ENCODE measurements around the gene TMEM92. TPM values are rescaled to one million over a fixed set of nuclear protein-coding genes. Genes with fewer than 3 reads are reported as not detected.
"Not testable (repeated sequence)": the region's sequence is repeated elsewhere in the genome, so short reads cannot be mapped to it uniquely, and the experiment has no call there.

The TMEM92 gene
- total RNA-seq, 1 donor from 2014 or later, result 11.3 TPM

DNA sequence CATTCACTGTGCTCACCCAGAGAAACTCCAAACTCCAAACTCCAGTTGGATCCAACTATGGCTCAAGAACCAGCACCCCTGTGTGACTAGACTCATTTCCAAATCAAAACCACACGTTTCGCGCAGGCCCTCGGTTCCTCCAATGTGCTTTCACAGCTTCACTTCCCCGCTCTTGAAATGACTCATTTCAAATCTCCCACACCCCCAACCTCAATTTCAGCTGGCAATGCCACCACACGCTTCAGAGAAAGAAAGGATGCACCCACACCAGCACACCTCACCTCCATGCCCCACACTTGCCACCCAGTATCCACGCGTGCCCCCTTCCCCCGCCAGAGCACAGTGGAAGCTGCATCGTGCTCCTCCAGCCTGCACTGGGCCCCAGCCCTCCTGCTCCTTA, 9.0 kb downstream of the TMEM92 start:
- Histone ChIP-seq H3K4me3 (no peak overlapping the region), H3K27me3 (no peaks in the 10 kb centered on the region), H3K4me1 (peaks cover 10% of the 10 kb centered on the region), H3K9me3 (no peaks in the 10 kb centered on the region), H3K27ac (no peak overlapping the region), H3K36me3 (no peaks in the 10 kb centered on the region)
- intact Hi-C loops (cut with DNase I), result no loop called here
- no peak for ATAC-seq
- no peak for DNase-seq
- TF ChIP-seq, protein P1, sequence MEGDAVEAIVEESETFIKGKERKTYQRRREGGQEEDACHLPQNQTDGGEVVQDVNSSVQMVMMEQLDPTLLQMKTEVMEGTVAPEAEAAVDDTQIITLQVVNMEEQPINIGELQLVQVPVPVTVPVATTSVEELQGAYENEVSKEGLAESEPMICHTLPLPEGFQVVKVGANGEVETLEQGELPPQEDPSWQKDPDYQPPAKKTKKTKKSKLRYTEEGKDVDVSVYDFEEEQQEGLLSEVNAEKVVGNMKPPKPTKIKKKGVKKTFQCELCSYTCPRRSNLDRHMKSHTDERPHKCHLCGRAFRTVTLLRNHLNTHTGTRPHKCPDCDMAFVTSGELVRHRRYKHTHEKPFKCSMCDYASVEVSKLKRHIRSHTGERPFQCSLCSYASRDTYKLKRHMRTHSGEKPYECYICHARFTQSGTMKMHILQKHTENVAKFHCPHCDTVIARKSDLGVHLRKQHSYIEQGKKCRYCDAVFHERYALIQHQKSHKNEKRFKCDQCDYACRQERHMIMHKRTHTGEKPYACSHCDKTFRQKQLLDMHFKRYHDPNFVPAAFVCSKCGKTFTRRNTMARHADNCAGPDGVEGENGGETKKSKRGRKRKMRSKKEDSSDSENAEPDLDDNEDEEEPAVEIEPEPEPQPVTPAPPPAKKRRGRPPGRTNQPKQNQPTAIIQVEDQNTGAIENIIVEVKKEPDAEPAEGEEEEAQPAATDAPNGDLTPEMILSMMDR (IDR thresholded peaks at IDR 0.05), result no peak

DNA sequence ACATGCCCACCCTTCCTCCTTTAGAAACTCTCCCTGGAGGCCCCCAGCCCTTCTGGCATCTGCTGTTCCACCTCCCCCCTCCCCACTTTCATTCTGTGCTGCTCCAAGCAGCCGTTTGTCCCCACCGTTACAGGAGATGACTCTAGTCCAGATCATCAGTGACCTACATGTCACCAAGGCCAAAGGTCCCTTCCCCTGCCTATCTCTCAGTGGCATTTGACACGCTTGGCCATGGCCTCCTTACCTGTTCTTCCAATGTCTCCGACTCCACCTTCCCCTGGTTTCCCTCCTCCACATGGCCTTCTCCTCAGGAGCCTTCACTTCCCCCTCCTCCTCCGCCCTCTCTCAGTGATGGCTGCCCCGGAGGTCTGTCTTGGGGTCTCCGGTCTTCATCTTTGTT, 9.4 kb downstream of the TMEM92 start:
- Histone ChIP-seq H3K36me3 (no peaks in the 10 kb centered on the region), H3K4me1 (peaks cover 15% of the 10 kb centered on the region), H3K9me3 (no peaks in the 10 kb centered on the region), H3K27ac (no peak overlapping the region), H3K4me3 (no peak overlapping the region), H3K27me3 (no peaks in the 10 kb centered on the region)
- TF ChIP-seq, protein P1 (IDR thresholded peaks at IDR 0.05), result no peak
- ATAC-seq (no peak), DNase-seq (no peak)
- intact Hi-C loops (cut with DNase I), result no loop called here

DNA sequence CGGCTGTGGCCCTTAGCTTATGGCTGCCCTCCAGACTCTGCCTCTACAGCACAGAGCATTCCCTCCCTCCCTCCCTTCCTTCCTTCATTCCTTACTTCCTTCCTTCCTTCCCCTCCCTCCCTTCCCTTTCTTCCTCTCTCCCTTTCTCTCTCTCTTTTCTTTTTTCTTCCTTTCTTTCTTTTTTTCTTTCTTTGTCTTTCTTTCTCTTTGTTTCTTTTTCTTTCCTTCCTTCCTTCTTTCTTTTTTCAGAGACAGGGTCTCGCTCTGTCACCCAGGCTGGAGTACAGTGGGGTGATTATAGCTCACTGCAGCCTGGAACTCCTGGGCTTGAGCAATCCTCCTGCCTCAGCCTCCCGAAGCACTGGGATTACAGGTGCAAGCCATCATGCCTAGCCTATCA, 11.7 kb downstream of the TMEM92 start:
- TF ChIP-seq, protein P1 (IDR thresholded peaks at IDR 0.05), result no peak
- peaks cover 30% of the 10 kb centered on the region for H3K4me1 ChIP-seq
- no peak for ATAC-seq
- H3K27me3 ChIP-seq, result no peaks in the 10 kb centered on the region
- H3K9me3 ChIP-seq, result no peaks in the 10 kb centered on the region
- no peaks in the 10 kb centered on the region for H3K36me3 ChIP-seq
- H3K27ac ChIP-seq, result no peak overlapping the region
- H3K4me3 ChIP-seq, result no peak overlapping the region
- intact Hi-C loops (cut with DNase I), result no loop called here
- no peak for DNase-seq

DNA sequence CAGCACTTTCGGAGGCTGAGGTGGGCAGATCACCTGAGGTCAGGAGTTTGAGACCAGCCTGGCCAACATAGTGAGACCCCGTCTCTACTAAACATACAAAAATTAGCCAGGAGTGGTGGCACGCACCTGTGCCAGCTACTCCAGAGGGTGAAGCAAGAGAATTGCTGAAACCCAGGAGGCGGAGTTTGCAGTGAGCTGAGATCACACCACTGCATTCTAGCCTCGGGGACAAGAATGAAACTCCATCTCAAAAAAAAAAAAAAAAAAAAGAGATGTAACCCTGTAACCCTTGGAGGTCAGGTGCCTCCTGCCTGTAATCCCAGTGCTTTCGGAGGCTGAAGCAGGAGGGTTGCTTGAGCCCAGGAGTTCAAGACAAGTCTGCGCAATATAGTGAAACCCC, 13.0 kb downstream of the TMEM92 start:
- intact Hi-C loops (cut with DNase I); DNase-seq; H3K4me3 ChIP-seq; H3K36me3 ChIP-seq; H3K27me3 ChIP-seq; H3K9me3 ChIP-seq: not testable (repeated sequence)
- Histone ChIP-seq H3K4me1 (peaks cover 30% of the 10 kb centered on the region), H3K27ac (peak overlapping the region; percentile 83)
- ATAC-seq, result peak; percentile 48

DNA sequence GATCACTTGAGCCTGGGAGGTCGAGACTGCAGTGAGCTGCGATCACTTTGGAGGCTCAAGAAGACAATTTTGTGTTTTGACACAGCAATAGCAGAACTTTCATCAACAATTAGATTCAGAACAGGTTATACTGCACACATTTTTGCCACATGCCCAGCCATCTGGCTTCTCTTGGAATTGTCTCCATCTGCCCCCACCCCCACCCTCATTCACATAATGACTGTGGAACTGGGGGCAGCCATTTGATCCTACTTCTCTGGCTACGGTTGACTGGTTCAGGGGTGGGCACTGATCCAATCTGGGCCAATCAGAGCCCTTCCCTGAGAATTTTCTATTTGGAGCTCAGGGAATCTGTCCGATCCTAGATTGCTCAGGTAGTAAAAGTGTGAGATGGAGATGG, 14.0 kb downstream of the TMEM92 start:
- H3K4me1 ChIP-seq, result peaks cover 30% of the 10 kb centered on the region
- H3K27me3 ChIP-seq, result no peaks in the 10 kb centered on the region
- H3K4me3 ChIP-seq, result no peak overlapping the region
- H3K36me3 ChIP-seq, result no peaks in the 10 kb centered on the region
- intact Hi-C loops (cut with DNase I), result no loop called here
- H3K9me3 ChIP-seq, result no peaks in the 10 kb centered on the region
- no peak for ATAC-seq
- DNase-seq, result no peak
- TF ChIP-seq, protein P1 (IDR thresholded peaks at IDR 0.05), result no peak
- peak overlapping the region; percentile 83 for H3K27ac ChIP-seq

DNA sequence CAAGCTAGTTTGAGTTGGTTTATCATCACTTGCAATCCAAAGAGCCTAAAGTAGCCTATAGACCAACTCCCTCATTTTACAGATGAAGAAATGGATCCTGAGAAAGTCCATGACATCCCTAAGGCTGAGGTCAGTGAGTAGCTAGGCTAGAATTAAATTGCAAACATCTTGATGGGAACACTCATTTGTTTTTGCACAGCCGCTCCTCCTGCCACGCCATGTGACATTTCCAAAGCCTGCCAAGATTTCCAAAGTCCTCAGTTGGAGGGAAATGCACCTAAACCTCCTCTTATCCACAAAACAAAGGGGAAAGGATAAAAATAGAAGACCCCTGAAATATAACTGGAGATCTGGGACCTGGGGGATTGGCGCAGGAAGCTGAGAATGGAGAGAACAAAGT, 15.0 kb downstream of the TMEM92 start:
- intact Hi-C loops (cut with DNase I), result no loop called here
- no peak for ATAC-seq

More for the DNA sequence above, 15.0 kb downstream of the TMEM92 start:
- no peaks in the 10 kb centered on the region for H3K9me3 ChIP-seq
- no peak for DNase-seq
- H3K36me3 ChIP-seq, result no peaks in the 10 kb centered on the region
- peak overlapping the region; percentile 36 for H3K4me3 ChIP-seq
- H3K4me1 ChIP-seq, result peaks cover 30% of the 10 kb centered on the region
- H3K27ac ChIP-seq, result peak overlapping the region; percentile 83
- no peaks in the 10 kb centered on the region for H3K27me3 ChIP-seq
- TF ChIP-seq, protein P1 (IDR thresholded peaks at IDR 0.05), result no peak

All from upper lobe of right lung (tissue), 1 donor.